ENCODE results near the gene SHB. TPM values are rescaled to one million over a fixed set of nuclear protein-coding genes. Genes with fewer than 3 reads are reported as not detected.
"Not testable (repeated sequence)": the region's sequence is repeated elsewhere in the genome, so short reads cannot be mapped to it uniquely, and the experiment has no call there.

Gene SHB
- total RNA-seq, 4 donors from 2014 or later = 18.4 to 27.5 (median 22.0) TPM

DNA sequence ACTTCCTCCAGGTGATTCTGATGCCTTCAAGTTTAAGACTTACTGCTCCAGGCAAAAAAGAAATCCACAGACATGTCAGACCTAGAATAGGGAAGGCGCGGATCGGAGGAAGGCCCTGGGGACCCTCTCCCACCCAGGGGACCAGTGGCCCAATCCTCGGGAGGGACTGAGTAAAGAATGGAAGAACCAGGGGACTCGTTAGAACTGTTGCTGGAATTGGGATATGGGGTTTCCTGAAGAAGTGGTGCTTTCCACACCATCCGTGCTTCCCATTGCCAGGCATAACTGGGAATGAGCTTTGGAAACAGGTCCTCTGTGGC is 101.3 kb downstream of the SHB start:
- H3K4me3 ChIP-seq (replicated peaks in 1 of 3) = no peak overlapping the region
- intact Hi-C loops (cut with DNase I) = no loop called here
- WGBS, 2 donors = 97 to 99% methylated on average over 6 of the region's 6 CpGs
- no peak overlapping the region for H3K27ac ChIP-seq
- no peaks in the 10 kb centered on the region for H3K4me1 ChIP-seq
- H3K9me3 ChIP-seq = no peaks in the 10 kb centered on the region
- H3K27me3 ChIP-seq = no peaks in the 10 kb centered on the region
- no peaks in the 10 kb centered on the region for H3K36me3 ChIP-seq
- TF ChIP-seq, protein P1, sequence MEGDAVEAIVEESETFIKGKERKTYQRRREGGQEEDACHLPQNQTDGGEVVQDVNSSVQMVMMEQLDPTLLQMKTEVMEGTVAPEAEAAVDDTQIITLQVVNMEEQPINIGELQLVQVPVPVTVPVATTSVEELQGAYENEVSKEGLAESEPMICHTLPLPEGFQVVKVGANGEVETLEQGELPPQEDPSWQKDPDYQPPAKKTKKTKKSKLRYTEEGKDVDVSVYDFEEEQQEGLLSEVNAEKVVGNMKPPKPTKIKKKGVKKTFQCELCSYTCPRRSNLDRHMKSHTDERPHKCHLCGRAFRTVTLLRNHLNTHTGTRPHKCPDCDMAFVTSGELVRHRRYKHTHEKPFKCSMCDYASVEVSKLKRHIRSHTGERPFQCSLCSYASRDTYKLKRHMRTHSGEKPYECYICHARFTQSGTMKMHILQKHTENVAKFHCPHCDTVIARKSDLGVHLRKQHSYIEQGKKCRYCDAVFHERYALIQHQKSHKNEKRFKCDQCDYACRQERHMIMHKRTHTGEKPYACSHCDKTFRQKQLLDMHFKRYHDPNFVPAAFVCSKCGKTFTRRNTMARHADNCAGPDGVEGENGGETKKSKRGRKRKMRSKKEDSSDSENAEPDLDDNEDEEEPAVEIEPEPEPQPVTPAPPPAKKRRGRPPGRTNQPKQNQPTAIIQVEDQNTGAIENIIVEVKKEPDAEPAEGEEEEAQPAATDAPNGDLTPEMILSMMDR (IDR thresholded peaks at IDR 0.05) = no peak
- no peak for TF ChIP-seq POLR2A (IDR thresholded peaks at IDR 0.05)
- DNase-seq = no peak

DNA sequence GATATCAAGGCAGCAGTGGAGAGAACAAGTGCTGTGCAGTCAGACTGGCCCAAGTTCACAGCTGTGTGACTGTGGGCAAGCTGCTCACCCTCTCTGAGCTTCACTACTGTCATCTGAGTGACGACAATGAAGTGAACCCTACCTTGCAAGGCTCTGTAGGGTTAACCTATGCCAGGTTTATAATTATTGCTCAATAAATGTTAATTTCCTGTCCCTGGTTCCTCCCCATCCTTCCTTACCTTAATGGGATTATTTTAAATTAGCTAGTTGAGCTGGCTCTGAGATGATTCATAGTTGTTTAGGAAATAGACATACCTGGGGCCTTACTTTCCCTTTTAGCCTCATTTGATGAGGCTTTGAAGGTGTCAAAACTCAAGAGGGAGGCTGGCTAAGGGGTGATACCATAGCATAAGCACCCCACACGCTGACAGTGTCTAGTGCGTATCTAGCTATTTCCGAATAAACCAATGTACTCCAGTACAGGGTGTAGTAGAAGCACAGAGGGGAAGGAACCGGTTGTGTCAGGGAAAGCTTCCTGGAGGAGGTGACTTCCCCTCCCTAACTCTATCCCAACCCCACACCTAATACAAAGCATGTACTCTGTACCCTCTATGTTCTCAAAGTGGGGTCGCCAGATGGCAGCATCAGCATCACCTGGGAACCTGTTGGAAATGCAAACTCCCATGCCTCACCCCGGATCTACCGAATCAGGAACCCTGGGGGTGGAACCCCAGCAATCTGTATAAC is 101.8 kb downstream of the SHB start:
- TF ChIP-seq, protein P1 (IDR thresholded peaks at IDR 0.05) = no peak
- TF ChIP-seq POLR2A (IDR thresholded peaks at IDR 0.05) = no peak
- intact Hi-C loops (cut with DNase I) = no loop called here
- Histone ChIP-seq H3K9me3 (no peaks in the 10 kb centered on the region), H3K4me3 (replicated peaks in 1 of 3) (no peak overlapping the region), H3K36me3 (no peaks in the 10 kb centered on the region), H3K4me1 (no peaks in the 10 kb centered on the region), H3K27me3 (no peaks in the 10 kb centered on the region), H3K27ac (no peak overlapping the region)
- 92 to 94% methylated on average over 8 of the region's 8 CpGs for WGBS, 2 donors
- no peak for DNase-seq

DNA sequence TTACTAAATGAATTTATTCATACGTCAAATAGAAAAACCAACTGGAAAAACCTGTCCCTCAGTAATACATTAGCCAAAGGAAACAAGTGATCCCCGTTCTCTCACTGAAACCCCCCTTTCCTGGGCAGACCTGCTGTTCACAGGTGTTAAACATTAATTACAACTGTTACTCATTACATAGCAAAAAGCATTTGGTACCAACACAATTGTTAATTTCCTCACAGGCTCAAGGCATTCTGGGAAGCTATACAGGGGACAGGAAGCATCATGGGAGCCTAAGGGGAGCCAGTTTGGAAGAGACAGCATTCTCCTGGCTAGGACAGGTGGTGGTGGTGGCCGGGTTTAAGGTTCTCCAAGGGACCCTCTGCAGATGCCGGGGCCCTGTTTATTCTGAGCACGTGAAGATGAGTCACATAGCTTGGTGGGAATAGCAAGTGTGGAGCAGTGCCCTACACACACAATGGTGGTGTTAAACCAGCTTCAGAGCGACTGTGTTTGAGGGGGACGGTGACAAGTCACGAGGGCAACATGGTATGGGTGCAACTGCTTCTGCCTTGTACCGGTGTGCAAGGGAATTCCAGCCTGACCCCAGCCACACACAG is 102.5 kb downstream of the SHB start:
- no peak for TF ChIP-seq POLR2A (IDR thresholded peaks at IDR 0.05)
- TF ChIP-seq, protein P1 (IDR thresholded peaks at IDR 0.05) = no peak
- H3K27ac ChIP-seq = no peak overlapping the region
- 78 to 83% methylated on average over 9 of the region's 9 CpGs for WGBS, 2 donors
- DNase-seq = no peak
- no peaks in the 10 kb centered on the region for H3K27me3 ChIP-seq
- no peaks in the 10 kb centered on the region for H3K4me1 ChIP-seq
- H3K36me3 ChIP-seq = no peaks in the 10 kb centered on the region
- no peaks in the 10 kb centered on the region for H3K9me3 ChIP-seq
- H3K4me3 ChIP-seq (replicated peaks in 1 of 3) = no peak overlapping the region
- intact Hi-C loops (cut with DNase I) = no loop called here

DNA sequence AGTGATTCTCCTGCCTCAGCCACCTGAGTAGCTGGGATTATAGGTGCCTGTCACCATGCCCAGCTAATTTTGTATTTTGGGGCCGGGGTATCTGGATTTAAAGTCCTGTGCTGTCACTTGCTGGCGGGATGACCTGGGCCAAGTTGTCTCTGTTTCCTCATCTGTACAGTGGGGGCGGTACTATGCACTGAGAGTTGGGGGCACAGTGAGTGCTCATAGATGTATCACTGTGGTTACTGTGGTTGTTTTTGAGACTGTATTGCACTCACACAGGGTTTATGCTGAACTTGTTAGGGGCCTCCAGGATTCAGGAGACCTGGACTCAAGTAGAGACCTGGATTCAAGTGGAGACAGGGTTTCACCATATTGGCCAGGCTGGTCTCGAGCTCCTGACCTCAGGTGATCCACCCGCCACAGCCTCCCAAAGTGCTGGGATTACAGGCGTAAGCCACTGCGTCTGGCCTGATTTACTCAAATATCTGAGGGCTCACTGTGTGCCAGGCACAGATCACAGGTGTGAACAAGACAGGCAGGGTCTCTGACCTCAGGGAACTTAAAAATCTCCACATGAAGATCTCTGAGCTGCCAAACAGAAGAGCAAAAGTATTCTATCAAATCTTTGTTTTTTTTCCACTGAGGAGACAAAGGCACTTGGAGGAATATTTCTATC is 103.2 kb downstream of the SHB start:
- intact Hi-C loops (cut with DNase I); H3K9me3 ChIP-seq; DNase-seq; H3K4me3 ChIP-seq (replicated peaks in 1 of 3); H3K36me3 ChIP-seq; H3K4me1 ChIP-seq; H3K27ac ChIP-seq; H3K27me3 ChIP-seq: not testable (repeated sequence)
- WGBS, 2 donors = 94 to 98% methylated on average over 7 of the region's 7 CpGs

DNA sequence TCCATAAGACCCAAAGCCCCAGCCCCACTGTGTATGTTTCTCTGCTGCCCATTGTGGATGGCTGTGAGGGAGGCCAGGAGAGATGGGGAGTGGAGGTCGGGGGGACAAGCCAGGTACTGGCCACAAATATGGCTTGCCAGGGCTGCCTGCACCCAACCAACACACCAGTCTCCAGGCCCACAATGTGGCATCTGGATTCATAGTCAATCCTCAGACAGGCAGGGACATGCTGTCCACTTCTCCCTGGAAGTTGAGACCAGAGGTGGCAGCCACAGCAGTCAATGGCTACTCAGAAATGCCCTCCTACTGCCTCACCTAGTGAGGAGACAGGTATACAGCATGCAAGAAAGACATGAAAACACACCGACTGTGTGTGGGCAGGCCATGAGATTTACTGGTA is 103.9 kb downstream of the SHB start:
- TF ChIP-seq, protein P1 (IDR thresholded peaks at IDR 0.05) = no peak
- TF ChIP-seq POLR2A (IDR thresholded peaks at IDR 0.05) = no peak
- Histone ChIP-seq H3K4me1 (no peaks in the 10 kb centered on the region), H3K9me3 (no peaks in the 10 kb centered on the region), H3K27me3 (no peaks in the 10 kb centered on the region), H3K36me3 (no peaks in the 10 kb centered on the region), H3K4me3 (replicated peaks in 1 of 3) (no peak overlapping the region), H3K27ac (no peak overlapping the region)
- WGBS, 2 donors = 81 to 87% methylated on average over 2 of the region's 2 CpGs
- intact Hi-C loops (cut with DNase I) = no loop called here
- DNase-seq = no peak

All from thyroid gland (tissue), 4 donors.